Upper lobe of right lung (tissue), 1 donor: ENCODE data around the gene C2CD2L. TPM values are rescaled to one million over a fixed set of nuclear protein-coding genes. Genes with fewer than 3 reads are reported as not detected.

Experiments
- ATAC-seq: fragments of 200-7000 bp; cut with Tn5 transposase; one replicate; pipeline ENCODE4 v1.9.1; 2020; ENCODE audit warnings: mild to moderate bottlenecking, moderate library complexity
- DNase-seq: peaks from one replicate; pipeline ENCODE4 v3.0.0-alpha.2; 2020
- H3K27ac ChIP-seq: fragments of 200-600 bp; one replicate; pipeline ENCODE4 v1.8.0; 2022
- H3K27me3 ChIP-seq: fragments of 200-600 bp; one replicate; pipeline ENCODE4 v1.8.0; 2022; ENCODE audit warnings: mild to moderate bottlenecking
- H3K36me3 ChIP-seq: fragments of 200-600 bp; one replicate; pipeline ENCODE4 v1.8.0; 2022
- H3K4me1 ChIP-seq: fragments of 200-600 bp; one replicate; pipeline ENCODE4 v1.8.0; 2022
- H3K4me3 ChIP-seq: fragments of 200-600 bp; one replicate; pipeline ENCODE4 v1.8.0; 2022; ENCODE audit warnings: mild to moderate bottlenecking
- H3K9me3 ChIP-seq: fragments of 200-600 bp; one replicate; pipeline ENCODE4 v1.8.0; 2022
- intact Hi-C: fragments of 100-400 bp; cut with DNase I; formaldehyde crosslinking; loops from one replicate; pipeline ENCODE4 v1.11.0; 2022
- total RNA-seq: library from RNA; stranded (reverse); fragmentation: NEBNext Ultra II Directional; extraction: Animal tissue kit (Norgen Biotek cat#: 25700); gene quantifications from one replicate; pipeline ENCODE4 v1.2.1, GENCODE V29; 2021
- TF ChIP-seq, protein P1 (sequence below): fragments of 200-600 bp; IDR thresholded peaks from one replicate; pipeline ENCODE4 v1.8.0; 2022; ENCODE audit warnings: antibody characterized with exemption
- donor health status: DM: no; HTN: yes; CAD: no; lungs with severe emphysema.

The C2CD2L gene
- total RNA-seq, 1 donor from 2014 or later = 20.3 TPM

DNA sequence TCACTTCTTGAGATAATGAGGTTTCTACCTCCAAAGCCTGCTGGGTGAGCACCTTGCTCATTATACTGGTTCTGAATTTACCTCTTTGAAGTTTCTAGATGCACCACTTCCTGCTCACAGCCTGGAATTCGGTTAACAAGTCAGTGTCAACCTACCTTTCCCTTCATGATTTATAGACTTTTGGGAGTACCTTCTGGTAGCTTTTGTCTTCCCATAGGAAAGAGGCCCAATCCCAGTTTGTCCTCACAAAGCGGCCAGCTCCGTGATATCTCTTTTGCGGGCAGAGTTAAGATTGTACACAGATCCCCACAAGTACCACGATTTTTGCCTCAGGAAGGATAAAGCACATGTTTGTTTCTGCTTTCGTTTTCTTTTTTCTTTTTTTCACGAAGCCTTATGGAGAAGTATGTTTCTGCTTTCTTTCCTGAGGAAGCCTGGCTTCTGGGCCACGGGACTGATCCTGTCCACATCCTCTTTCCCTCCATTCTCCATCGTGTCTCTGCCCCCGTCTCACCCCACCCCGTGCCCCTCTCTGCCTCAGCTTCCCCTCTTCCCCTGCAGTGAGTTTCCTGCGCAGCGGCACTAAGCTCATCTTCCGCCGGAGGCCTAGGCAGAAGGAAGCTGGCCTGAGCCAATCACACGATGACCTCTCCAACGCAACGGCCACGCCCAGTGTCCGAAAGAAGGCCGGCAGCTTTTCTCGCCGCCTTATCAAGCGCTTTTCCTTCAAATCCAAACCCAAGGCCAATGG is 8.5 kb downstream of the C2CD2L start:
- Histone ChIP-seq H3K4me3 (peak overlapping the region; percentile 21), H3K36me3 (peaks cover 51% of the 10 kb centered on the region), H3K27ac (peak overlapping the region; percentile 44), H3K4me1 (peaks cover 3% of the 10 kb centered on the region), H3K27me3 (no peaks in the 10 kb centered on the region), H3K9me3 (no peaks in the 10 kb centered on the region)
- intact Hi-C loops = no loop called here
- TF ChIP-seq, protein P1, sequence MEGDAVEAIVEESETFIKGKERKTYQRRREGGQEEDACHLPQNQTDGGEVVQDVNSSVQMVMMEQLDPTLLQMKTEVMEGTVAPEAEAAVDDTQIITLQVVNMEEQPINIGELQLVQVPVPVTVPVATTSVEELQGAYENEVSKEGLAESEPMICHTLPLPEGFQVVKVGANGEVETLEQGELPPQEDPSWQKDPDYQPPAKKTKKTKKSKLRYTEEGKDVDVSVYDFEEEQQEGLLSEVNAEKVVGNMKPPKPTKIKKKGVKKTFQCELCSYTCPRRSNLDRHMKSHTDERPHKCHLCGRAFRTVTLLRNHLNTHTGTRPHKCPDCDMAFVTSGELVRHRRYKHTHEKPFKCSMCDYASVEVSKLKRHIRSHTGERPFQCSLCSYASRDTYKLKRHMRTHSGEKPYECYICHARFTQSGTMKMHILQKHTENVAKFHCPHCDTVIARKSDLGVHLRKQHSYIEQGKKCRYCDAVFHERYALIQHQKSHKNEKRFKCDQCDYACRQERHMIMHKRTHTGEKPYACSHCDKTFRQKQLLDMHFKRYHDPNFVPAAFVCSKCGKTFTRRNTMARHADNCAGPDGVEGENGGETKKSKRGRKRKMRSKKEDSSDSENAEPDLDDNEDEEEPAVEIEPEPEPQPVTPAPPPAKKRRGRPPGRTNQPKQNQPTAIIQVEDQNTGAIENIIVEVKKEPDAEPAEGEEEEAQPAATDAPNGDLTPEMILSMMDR = no peak
- DNase-seq = peak; percentile 84
- peak; percentile 89 for ATAC-seq

DNA sequence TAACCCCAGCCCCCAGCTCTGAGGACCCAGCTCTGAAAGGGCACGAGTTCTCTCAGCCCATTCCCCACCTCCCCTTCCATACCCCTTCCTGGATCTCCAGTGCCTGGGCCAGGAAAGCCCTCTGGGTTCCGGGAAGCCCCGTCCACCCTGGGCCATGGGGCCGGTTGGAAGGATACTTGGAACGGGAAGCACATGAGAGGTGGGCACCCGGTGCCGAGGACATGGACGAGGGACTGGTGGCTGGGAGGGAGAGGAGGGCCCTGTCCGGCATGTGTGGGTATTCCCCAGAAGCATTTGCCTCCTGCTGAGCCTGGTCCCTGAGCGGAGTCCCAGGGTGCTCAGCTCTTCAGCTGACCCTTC is 9.1 kb downstream of the C2CD2L start:
- Histone ChIP-seq H3K9me3 (no peaks in the 10 kb centered on the region), H3K27ac (peak overlapping the region; percentile 44), H3K27me3 (no peaks in the 10 kb centered on the region), H3K4me3 (peak overlapping the region; percentile 21), H3K36me3 (peaks cover 46% of the 10 kb centered on the region), H3K4me1 (peaks cover 5% of the 10 kb centered on the region)
- TF ChIP-seq, protein P1 = no peak
- DNase-seq (no peak), ATAC-seq (no peak)
- intact Hi-C loops = no loop called here

- Histone ChIP-seq H3K9me3 (no peaks in the 10 kb centered on the region), H3K4me1 (peaks cover 5% of the 10 kb centered on the region), H3K4me3 (no peak overlapping the region), H3K36me3 (peaks cover 42% of the 10 kb centered on the region), H3K27me3 (no peaks in the 10 kb centered on the region), H3K27ac (peak overlapping the region; percentile 44)
- DNase-seq (no peak), ATAC-seq (no peak)
- TF ChIP-seq, protein P1 = no peak
- intact Hi-C loops = no loop called here
These were observed 9.5 kb downstream of the C2CD2L start for GRCh38 chr11:119116601-119117000.

- TF ChIP-seq, protein P1 = no peak
- Histone ChIP-seq H3K9me3 (no peaks in the 10 kb centered on the region), H3K27me3 (no peaks in the 10 kb centered on the region), H3K36me3 (peaks cover 36% of the 10 kb centered on the region), H3K4me1 (peaks cover 6% of the 10 kb centered on the region), H3K27ac (no peak overlapping the region), H3K4me3 (no peak overlapping the region)
- DNase-seq (no peak), ATAC-seq (no peak)
- intact Hi-C loops = no loop called here
These were observed 10.0 kb downstream of the C2CD2L start for GRCh38 chr11:119117004-119117706.

GRCh38 chr11:119118227-119118626 is 11.1 kb downstream of the C2CD2L start:
- peaks cover 12% of the 10 kb centered on the region for H3K4me1 ChIP-seq
- H3K27me3 ChIP-seq = no peaks in the 10 kb centered on the region
- intact Hi-C loops = no loop called here
- no peak overlapping the region for H3K4me3 ChIP-seq
- H3K27ac ChIP-seq = no peak overlapping the region
- DNase-seq (no peak), ATAC-seq (no peak)
- no peaks in the 10 kb centered on the region for H3K9me3 ChIP-seq
- peaks cover 29% of the 10 kb centered on the region for H3K36me3 ChIP-seq
- TF ChIP-seq, protein P1 = no peak
